Astrocyte (in vitro differentiated cells and primary cell): Measurements from ENCODE around the gene PAPLN. TPM values are rescaled to one million over a fixed set of nuclear protein-coding genes. Genes with fewer than 3 reads are reported as not detected.

Experiments
- DNase-seq: peaks from one replicate; pipeline ENCODE4 v3.0.0-alpha.2; 2010; ENCODE audit warnings: low read depth
- FAIRE-seq: peaks from 2 replicates; lab custom pipeline; 2011; peaks lifted over from hg19 to GRCh38; lab: Jason Lieb, UNC
- H2AFZ ChIP-seq: 2 replicates; pipeline ENCODE4 v1.6.0; 2012; ENCODE audit warnings: low read depth, low read length, inconsistent platforms
- H3K27ac ChIP-seq: 2 replicates; pipeline ENCODE4 v1.5.1; 2011; ENCODE audit warnings: low read depth, low read length, inconsistent platforms
- H3K27me3 ChIP-seq: 2 replicates; pipeline ENCODE4 v1.6.0; 2011; ENCODE audit warnings: low read length, inconsistent platforms; ENCODE audit not compliant: insufficient read depth
- H3K36me3 ChIP-seq: 2 replicates; pipeline ENCODE4 v1.5.1; 2011; ENCODE audit warnings: low read length, inconsistent platforms; ENCODE audit not compliant: insufficient read depth
- H3K4me1 ChIP-seq: 2 replicates; pipeline ENCODE4 v1.5.1; 2011; ENCODE audit warnings: low read length, inconsistent platforms; ENCODE audit not compliant: insufficient read depth
- H3K4me2 ChIP-seq: 2 replicates; pipeline ENCODE4 v1.6.0; 2012; ENCODE audit warnings: low read length, inconsistent platforms
- H3K4me3 ChIP-seq: 2 replicates; pipeline ENCODE4 v1.5.1; 2011; ENCODE audit warnings: low read depth, mild to moderate bottlenecking, low read length, inconsistent platforms; ENCODE audit not compliant: insufficient read depth
- H3K79me2 ChIP-seq: 2 replicates; pipeline ENCODE4 v1.6.0; 2012; ENCODE audit warnings: mild to moderate bottlenecking, low read length, inconsistent platforms; ENCODE audit not compliant: insufficient read depth
- H3K9ac ChIP-seq: 2 replicates; pipeline ENCODE4 v1.6.0; 2012; ENCODE audit warnings: mild to moderate bottlenecking, low read length, inconsistent platforms
- H3K9me3 ChIP-seq: 2 replicates; pipeline ENCODE4 v1.5.1; 2012; ENCODE audit warnings: low read depth, mild to moderate bottlenecking, low read length, inconsistent platforms; ENCODE audit not compliant: insufficient read depth
- H4K20me1 ChIP-seq: 2 replicates; pipeline ENCODE4 v1.6.0; 2012; ENCODE audit warnings: low read length, inconsistent platforms; ENCODE audit not compliant: insufficient read depth
- H3K27ac Mint-ChIP-seq: one replicate; pipeline ENCODE4 v1.8.0; 2021; ENCODE audit warnings: mild to moderate bottlenecking, mixed read lengths; ENCODE audit not compliant: unreplicated experiment
- H3K27me3 Mint-ChIP-seq: one replicate; pipeline ENCODE4 v1.8.0; 2021; ENCODE audit warnings: low read depth, mixed read lengths; ENCODE audit not compliant: unreplicated experiment
- H3K36me3 Mint-ChIP-seq: one replicate; pipeline ENCODE4 v1.8.0; 2021; ENCODE audit warnings: low read depth, mixed read lengths; ENCODE audit not compliant: unreplicated experiment
- H3K4me1 Mint-ChIP-seq: one replicate; pipeline ENCODE4 v1.8.0; 2021; ENCODE audit warnings: low read depth, mixed read lengths; ENCODE audit not compliant: unreplicated experiment
- H3K4me3 Mint-ChIP-seq: one replicate; pipeline ENCODE4 v1.8.0; 2021; ENCODE audit warnings: mild to moderate bottlenecking, moderate library complexity, mixed read lengths; ENCODE audit not compliant: unreplicated experiment
- H3K9me3 Mint-ChIP-seq: one replicate; pipeline ENCODE4 v1.8.0; 2021; ENCODE audit warnings: mild to moderate bottlenecking, mixed read lengths; ENCODE audit not compliant: unreplicated experiment
- CTCF ChIP-seq: IDR thresholded peaks from 2 replicates; pipeline ENCODE4 v1.5.1; 2011; ENCODE audit warnings: low read depth, mild to moderate bottlenecking, inconsistent platforms, low read length, moderate library complexity; ENCODE audit not compliant: insufficient read depth
- EZH2 ChIP-seq: IDR thresholded peaks from 2 replicates; pipeline ENCODE4 v1.6.1; 2012; ENCODE audit warnings: mild to moderate bottlenecking, low read length, inconsistent platforms; ENCODE audit not compliant: insufficient read depth
- total RNA-seq: library from RNA; stranded (reverse); gene quantifications from 2 replicates; pipeline ENCODE4 v1.2.1, GENCODE V29; 2021

The PAPLN gene
- total RNA-seq, 1 donor from 2014 or later: 5.0 TPM

GRCh38 chr14:73263606-73264005, 26.3 kb downstream of the PAPLN start:
- H3K27me3 Mint-ChIP-seq: peaks cover 6% of the 10 kb centered on the region
- H3K27ac Mint-ChIP-seq: no peak overlapping the region

GRCh38 chr14:73264080-73264884, 27.0 kb downstream of the PAPLN start:
- no peaks in the 10 kb centered on the region for H4K20me1 ChIP-seq
- Mint-ChIP-seq H3K4me3 (no peak overlapping the region), H3K4me1 (no peaks in the 10 kb centered on the region), H3K9me3 (no peaks in the 10 kb centered on the region), H3K36me3 (peaks cover 8% of the 10 kb centered on the region), H3K27ac (no peak overlapping the region), H3K27me3 (peaks cover 6% of the 10 kb centered on the region)
- TF ChIP-seq EZH2 (no peak), CTCF (no peak)
- no peak for DNase-seq
- H3K79me2 ChIP-seq: no peaks in the 10 kb centered on the region
- H3K9me3 ChIP-seq: no peaks in the 10 kb centered on the region
- no peak overlapping the region for H3K27ac ChIP-seq
- no peak overlapping the region for H3K4me3 ChIP-seq
- no peak overlapping the region for H3K4me2 ChIP-seq
- no peak overlapping the region for H2AFZ ChIP-seq
- H3K27me3 ChIP-seq: no peaks in the 10 kb centered on the region
- no peaks in the 10 kb centered on the region for H3K36me3 ChIP-seq
- H3K4me1 ChIP-seq: no peaks in the 10 kb centered on the region
- no peak overlapping the region for H3K9ac ChIP-seq
- no peak for FAIRE-seq

More at GRCh38 chr14:73263606-73264005, 26.3 kb downstream of the PAPLN start:
- H3K9me3 ChIP-seq: no peaks in the 10 kb centered on the region
- no peaks in the 10 kb centered on the region for H4K20me1 ChIP-seq
- H3K27ac ChIP-seq: no peak overlapping the region
- no peaks in the 10 kb centered on the region for H3K36me3 ChIP-seq
- H3K9ac ChIP-seq: no peak overlapping the region
- H3K4me1 ChIP-seq: no peaks in the 10 kb centered on the region
- TF ChIP-seq EZH2 (no peak), CTCF (no peak)
- Mint-ChIP-seq H3K9me3 (no peaks in the 10 kb centered on the region), H3K4me1 (no peaks in the 10 kb centered on the region), H3K4me3 (no peak overlapping the region), H3K36me3 (peaks cover 5% of the 10 kb centered on the region)
- no peak overlapping the region for H3K4me3 ChIP-seq
- H3K79me2 ChIP-seq: no peaks in the 10 kb centered on the region
- no peak overlapping the region for H3K4me2 ChIP-seq
- no peak for FAIRE-seq
- no peaks in the 10 kb centered on the region for H3K27me3 ChIP-seq
- no peak overlapping the region for H2AFZ ChIP-seq
- DNase-seq: no peak
